DMS153 treated with DMSO at 0.1 percent for 48 hours (cell line): ENCODE measurements around the gene TBC1D22A.
A peak's percentile ranks its signal among the peaks of the same experiment; 100 is the strongest.

Source experiments
- DNase-seq: peaks from one replicate; lab custom pipeline; 2025; ENCODE audit not compliant: unreplicated experiment; lab: John Stamatoyannopoulos, UW

The TBC1D22A gene

DNA sequence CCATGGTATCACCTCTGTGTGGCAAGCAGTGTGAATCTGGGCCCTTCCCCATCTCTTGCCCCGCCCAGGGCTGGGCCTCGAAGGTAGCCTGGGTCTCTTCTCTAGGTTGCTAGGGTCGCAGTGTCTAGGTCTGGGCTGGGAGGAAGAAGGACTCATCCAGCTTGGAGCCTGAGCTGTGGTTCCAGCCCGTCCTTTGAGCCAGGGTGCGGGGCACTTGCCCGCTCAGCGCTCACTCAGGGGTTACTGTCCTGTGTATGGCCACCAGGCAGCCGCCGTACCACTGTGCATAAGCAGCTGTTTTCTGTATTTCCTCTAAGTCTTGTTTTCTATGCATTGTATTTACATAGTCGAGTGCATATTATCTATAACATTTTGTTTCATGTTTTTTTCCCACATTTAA, 160.9 kb downstream of the TBC1D22A start:
- DNase-seq: no peak

DNA sequence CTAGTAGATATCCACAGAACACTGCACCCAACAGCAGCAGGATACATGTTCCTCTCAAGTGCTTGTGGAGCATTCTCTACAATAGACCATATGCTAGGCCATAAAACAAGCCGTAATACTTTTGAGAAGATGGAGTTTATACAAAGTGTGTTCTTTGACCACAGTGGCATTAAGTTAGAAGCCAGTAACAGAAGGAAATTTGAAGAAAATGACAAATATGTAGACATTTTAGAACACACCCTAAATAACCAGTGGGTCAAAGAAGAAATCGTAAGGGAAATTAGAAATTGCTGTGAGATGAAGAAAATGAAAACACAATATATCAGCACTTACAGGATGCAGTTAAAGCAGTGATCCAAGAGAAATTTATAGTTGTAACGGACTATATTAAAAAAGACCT, 163.4 kb downstream of the TBC1D22A start:
- DNase-seq: no peak

DNA sequence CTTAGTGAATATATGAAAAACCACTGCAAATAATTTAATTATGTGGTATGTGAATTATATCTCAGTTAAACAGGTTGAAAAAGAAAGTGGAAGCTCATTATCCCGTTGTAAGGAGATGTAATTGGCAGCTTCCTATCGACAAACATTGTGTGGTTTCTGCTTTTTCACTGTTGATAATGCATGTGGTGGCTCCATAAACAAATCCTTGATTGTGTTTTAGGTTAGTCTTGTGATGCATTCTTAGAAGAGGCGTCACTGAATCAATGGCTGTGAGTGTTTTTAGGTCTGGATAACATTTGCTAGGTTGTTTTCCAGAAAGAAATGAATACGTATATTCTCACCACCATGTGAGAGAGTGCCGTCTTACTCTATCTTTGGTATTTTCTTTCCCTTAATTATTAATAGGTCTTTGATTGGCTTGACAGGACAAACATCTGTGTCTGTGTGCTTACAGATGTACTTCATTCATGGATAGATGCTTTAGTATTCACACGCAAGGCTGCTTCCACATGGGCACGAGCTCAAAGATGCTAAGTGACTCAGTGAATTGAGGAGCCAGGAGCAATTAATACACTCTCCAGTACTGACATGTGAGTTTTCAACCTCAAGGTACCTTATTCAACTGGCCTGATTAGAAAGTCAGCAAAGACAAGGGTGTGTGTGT, 166.7 kb downstream of the TBC1D22A start:
- DNase-seq: no peak

DNA sequence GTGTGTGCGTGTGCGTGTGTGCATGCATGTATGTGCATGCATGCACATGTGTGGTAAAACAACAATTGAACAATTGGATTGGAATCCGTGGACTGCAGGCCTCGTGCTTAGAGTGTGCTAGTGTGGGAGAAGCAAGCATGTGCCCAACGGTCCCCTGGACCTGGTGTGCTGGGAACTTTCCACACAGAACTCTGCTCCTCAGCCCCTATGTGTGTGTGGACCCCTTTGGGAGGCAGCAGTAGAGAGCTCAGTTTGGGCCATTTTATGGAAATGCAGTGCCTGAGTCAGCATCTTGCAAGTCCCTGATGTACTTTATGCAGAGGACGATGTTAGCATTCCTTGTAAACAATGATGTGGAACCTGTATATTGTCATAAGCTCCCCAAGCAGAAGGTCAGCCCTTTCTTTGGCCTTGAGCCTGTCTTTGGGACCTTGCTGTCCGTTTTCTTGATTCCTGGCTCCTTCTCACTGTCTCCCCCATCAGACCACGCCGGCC, 167.3 kb downstream of the TBC1D22A start:
- no peak for DNase-seq

DNA sequence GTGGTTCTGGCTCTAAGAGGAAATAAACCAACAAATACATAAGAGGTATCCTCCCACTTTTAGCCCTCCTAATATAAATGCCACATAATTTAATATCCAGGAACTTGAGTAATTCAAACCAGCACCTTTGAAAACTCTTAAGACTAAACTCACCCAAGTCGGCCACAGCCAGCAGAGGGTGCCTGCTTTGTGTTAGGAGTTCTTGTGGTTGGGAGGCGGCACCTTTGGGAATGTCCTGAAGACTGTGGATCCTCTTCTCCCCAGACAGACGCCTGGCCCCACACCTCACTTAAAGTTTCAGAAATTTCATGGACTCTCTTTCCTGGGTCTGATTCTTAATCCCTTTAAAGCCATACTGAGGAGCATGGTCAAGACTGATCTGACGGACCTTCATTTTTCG, 169.0 kb downstream of the TBC1D22A start:
- DNase-seq: no peak

DNA sequence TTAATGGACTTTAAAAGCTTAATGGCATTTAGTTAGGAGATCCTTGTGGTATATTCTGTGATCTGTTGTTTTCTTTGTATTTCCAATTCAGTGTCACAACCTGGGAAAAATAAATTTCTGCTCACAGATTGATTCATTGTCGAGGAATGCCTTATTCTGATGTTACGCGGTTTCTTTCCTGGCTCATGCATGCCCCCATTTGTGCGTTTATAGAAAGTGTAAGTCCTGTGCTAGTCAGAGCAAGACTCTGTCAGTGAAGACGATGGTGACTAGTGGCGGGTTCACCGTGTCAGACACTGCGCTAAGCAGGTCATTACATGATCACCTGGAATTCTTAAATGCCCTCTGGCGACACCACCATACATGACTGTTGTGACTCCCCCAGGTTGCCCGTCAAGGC, 169.4 kb downstream of the TBC1D22A start:
- DNase-seq: no peak

DNA sequence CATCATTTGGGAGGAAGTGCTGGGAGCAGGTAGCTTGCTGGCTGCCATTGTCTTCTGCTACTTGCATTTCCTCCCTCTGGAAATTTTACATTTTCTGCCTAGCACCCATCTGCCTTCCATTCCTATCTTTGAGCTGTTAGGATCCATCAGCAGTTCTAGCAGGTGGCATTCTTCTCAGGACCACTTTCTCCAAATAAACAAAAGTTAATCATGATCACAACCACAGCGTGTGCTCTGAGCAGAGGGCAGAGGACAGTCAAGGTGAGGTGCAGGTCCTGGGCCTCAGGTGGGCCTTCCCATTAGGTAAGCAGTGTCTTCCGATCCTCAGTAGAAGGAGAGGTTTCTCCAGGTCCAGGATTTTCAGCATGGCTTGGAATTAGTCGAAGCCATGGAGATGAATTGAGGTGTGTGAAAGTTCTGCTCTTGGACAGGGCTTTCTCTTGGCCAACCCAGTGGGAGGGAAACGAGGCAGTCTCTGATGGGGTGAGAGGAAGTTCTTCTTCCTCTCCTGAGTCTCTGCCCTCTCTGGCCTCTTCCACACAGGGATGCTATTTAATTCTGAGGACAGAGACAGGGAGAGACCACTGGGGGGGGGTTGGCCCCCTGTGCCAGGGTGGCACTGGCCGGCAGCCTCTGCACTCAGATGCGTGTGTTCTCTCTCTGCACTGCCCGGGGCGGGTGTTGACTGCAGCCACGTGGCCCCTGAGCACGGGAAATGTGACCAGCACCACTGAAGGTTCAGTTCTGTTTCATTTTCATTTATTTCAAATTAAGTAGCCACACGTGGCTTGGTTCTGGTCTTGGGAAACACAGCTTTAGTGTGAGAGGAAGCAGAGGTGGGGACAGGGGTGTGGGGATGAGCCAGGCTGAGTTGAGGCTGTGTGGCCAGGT, 170.8 kb downstream of the TBC1D22A start:
- no peak for DNase-seq

DNA sequence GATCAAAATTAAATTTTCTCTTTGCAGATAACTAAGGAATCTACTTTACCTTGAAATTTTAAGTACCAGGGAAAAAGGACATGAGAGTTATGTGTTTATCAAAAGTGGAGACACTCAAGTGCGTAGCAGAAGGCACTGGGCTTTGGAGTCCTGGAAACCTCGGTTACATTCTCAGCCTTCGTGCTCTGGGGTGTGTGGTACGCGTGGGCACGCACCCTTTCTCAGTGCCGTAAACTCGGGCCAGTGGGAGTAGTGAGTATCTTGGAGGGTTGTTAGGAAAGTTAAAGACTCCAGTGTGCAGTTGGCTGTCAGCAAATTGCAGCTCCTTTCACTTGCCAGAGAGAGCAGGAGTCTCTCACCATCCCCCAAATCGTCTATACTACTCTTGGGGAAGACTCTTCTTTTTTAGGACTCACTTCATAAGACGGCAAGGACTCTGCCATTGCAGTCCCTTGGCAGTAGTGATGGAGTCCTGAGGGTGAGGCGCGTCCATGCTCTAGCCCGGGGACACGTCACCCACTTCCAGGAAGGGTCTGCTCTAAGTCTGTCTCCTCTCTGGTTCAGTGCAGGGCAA, 171.8 kb downstream of the TBC1D22A start:
- DNase-seq: no peak

DNA sequence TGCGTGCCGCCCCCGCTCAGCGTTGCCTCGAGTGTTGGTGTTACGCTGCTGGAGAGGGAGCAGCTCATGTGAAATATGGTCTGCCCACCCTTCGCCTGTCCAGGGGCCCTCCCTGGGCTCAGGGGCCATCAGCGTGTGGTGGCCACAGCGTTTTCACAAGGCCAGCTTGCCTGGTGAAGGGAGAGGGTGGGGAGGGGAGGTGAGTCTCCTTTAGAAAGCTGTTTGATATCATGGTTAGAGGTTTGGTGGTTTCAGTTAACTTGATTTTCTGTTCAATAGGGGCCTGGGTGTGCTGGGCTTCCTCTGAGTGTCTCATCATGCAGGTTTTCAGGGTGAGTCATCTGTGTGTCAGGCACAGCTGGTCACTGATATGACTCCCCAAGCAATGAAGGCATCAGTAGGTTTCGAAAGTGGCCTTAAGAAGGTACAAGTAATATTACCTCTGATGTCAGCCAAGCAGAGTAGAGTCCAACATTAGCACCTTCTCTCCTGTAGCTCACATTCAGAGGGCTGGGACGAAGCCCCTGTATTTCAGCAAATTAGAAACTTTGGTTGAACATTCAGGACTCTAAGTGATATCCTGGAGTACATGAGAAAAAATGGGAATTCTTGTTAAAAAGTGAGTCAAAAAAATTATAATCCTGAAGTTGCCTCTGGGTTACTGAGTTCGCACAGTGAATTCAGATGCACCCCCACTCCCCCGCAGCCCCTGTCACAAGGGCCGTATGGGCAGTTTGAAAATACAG, 172.5 kb downstream of the TBC1D22A start:
- no peak for DNase-seq

DNA sequence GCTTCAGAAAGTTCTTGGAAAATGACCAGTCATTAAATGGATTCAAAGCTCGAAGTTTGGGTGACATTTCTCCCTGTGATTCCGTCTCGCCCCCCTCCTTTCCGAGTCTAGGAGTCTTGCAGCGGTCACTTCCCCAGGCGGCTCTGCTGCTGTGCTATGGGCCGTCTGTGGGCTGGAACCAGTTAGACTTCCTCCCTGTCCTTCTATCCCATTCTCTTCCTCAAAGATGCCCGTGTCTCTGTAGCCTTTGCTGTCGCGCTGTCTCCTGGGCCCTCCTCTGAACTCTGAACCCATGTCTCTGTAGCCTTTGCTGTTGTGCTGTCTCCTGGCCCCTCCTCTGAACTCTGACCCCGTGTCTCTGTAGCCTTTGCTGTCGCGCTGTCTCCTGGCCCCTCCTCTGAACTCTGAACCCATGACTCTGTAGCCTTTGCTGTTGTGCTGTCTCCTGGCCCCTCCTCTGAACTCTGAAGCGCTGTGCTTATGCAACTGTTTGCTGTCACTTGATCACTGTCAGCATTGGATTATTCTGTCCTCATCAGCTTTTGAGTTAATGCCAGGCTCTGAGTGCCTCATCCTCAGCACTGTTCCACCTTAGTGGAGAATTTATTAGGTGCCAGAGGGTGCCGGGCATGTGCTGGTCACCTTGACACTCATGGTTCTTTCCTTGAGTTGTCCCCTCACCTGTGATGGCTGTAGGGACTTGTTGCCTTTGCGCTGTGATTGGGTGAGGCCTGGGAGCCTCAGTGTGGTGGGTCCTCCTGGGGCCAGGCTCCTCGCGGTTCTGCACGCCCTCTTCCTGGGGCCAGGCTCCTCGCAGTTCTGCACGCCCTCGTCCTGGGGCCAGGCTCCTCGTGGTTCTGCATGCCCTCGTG, 173.3 kb downstream of the TBC1D22A start:
- DNase-seq: no peak

DNA sequence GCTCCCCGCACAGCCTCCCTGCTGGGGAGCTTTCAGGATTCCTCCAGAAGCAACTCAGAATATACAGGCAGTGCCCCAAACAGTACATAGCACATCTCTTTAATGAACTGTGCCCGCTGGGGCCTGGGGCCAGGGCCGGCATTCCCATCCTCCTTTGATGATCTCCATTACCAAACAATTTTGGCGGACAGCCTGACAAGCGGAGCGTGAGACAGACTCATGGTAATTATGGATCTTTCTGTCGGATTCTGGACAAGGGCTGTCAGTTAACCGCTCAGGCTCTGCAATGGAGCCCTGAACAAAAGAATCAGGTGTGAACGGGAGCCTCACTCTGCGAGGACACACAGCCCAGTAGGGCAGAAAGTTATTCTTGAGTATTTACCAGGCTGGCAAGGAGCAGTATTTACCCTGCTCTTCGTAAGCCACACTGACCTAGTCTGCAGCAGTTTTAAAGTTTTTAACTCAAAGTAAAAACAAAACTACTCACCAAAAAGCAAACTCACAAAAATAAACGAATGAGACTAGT, 174.0 kb downstream of the TBC1D22A start:
- peak; percentile 9 for DNase-seq

DNA sequence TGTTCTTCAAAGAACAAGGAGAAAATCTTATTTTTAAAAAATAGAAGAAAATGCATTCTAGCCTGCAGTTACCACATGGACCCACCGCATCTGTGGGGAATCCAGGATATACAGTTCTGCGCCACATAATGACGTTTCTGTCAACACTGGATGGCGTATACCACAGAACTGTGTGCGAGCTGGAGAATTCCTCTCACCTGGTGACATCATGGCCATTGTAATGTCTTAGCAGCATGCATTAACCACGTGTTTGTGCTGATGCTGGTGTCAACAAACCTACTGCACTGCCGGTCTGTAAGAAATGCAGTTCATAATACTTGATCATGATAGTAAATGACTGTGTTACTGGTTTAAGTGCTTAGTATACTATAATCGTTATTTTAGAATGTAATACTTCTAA, 174.7 kb downstream of the TBC1D22A start:
- no peak for DNase-seq

DNA sequence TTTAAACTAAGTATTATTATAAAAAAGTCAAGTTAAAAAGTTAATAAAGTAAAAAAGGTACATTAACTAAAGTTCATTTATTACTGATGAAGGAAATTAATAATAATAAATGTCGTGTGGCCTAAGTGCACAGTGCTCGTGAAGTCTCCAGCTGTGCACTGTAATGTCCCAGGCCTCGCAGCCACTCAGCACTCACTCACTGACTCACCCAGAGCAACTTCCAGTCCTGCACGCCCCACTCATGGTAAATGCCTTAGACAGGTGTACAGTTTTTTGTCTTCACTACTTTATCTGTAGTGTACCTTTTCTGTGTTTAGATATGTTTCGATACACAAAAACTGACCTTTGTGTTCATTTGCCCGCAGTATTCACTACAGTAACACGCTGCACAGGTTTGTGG, 175.5 kb downstream of the TBC1D22A start:
- no peak for DNase-seq

DNA sequence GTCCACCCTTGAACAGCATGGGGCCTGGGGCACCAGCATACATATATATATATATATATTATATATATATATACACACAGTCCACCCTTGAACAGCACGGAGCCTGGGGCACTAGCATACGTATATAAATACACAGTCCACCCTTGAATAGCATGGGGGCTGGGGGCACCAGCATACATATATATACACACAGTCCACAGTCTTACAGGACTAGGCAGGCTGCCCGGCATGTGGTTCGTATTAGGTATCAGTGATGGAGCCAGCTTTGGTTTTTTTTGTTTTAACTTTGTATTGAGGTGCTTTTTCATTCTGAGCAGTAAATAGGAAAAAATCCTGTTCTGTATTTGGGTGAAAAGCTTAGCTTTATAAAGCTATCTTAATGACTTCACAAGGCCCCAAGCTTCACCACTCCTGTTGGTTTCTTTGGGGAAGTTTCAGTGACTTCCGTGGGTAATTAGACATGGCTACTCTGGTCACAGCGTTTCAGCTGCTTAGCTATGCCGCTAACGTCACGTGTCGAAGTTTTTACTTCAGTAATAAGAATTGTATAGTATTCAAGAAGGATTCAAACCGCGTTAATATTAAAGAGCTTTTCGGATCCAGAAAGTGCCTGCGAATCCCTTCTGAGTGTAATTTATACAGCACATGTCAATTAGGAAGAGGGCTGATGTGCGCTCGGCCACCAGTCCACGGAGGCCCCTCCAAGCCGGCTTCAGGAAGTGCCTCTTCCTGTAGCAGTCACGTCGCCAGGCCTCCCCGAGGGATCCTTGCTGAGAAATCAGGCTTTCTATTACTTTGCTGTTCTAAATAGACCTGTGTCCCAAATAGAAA, 179.7 kb downstream of the TBC1D22A start:
- no peak for DNase-seq

DNA sequence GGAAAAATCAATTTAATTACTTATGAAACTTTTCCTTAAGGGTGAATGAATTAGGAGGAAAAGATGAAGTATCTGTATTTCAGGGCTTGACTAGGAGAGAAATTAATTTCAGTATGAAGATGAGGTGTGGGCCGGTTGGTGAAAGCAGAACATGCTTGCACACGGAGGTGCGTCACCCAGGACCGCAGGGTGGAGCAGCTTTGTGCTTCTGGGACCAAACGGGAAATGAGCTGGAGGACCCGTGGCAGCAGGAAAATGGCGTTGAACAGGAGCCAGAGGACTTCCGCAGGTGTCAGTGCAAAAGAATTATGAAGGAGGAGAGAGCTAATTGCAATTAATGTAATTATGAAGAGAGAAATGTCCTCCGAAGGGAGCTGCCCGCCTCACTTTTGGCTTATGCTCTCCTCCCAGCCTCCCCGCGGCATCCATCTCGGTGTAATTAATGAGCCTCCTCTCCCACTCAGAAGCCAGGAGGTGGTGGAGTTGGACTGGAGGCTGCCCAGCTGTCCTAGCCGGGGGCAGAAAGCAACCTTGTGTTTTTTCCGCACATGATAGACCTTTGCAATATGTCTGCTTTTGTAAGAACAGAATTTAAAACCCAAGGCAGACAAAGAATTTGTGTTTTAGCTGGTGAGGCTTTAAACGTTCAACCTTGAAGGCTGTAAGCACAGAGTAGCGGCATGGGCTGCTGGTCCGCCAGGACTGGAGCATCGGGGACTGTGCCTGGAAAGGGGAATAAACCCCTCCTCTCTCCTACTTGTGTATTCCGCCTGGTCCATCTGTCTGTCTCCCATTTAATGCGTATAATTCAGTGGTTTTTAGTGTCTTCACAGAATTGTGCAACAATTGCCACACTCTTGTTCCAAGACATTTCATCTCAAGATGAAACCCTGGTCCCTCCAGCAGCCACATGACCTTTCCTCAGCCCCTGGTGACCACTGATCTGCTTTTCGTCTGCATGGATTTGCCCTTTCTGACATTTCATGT, 180.6 kb downstream of the TBC1D22A start:
- DNase-seq: no peak

DNA sequence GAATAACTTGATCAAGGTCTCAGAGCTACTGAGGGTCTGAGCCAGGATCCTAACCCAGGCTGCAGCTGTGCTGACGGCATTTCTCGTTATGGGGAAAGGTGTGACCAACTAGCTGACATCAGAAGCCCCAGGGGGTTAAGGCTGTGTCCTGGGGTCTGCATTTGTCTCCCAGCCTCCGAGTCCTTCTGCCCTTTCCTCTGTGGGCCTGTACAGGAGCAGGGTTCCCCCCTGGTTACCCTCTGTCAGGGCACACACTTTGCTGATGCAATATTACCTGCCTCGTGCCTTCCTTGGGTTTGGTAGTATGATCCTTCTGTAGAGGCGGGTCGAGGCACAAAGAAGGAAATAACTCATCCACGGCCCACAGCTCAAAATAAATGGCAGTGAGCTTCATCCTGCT, 183.0 kb downstream of the TBC1D22A start:
- no peak for DNase-seq

DNA sequence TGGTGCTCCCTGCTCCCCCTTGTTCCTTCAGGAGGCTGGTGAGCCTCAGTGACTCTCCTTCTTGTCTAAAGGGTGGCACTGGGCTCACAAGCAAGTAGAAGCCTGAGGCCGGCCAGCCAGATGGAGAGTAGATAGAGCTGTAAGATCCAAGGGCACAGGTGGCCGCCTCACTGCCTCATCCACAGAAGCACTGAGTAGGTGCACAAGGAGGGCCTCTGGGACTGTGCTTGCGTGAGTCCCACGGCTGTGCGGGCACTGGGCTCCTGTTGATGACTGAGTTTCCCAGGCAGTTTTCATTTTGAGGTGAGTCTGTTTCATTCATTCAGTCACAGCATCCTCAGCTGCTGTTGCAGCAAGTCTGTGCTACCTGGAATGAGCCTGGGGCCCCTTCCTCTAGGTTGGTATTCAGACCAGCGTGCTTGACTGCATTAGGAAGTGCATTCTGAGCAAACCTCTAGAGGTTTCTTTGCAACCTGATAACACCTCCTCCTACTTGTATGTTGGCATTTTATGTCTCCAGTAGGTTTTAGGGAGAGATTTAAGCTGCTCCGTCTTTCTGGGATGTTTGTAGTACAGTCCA, 184.0 kb downstream of the TBC1D22A start:
- no peak for DNase-seq
